ENCODE data around the gene SGMS2. TPM values are rescaled to one million over a fixed set of nuclear protein-coding genes. Genes with fewer than 3 reads are reported as not detected.
"Not testable (repeated sequence)": the region's sequence is repeated elsewhere in the genome, so short reads cannot be mapped to it uniquely, and the experiment has no call there.

SGMS2 gene
- total and polyA plus RNA-seq, 5 experiments from 2014 or later = 0.05 TPM; not detected in 4

DNA sequence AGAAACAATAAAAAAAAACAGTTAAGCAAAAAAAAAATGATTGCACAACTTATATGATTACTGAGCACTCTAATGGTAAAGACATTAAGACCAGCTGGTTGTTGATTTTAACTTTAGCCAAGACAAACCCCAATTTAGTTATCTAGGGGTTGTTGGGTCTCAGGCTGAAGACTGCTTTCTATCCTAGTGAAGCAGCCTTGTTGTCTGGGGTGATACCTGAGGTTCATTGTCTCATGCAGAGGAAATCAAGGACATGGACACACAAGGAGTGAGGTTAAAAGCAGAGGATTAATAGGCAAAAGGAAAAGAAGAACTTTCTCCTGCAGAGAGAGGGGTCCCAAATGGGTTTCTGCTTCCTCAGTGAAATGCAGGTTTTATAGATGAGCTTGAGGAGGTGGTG lies 66.6 kb downstream of the SGMS2 start:
- H3K36me3 Mint-ChIP-seq = peaks cover 0 to 7% (median 4%) of the 10 kb centered on the region in 3 donors
- no peak for ATAC-seq
- no peak overlapping the region for H3K27ac Mint-ChIP-seq
- H3K9me3 Mint-ChIP-seq = peaks cover 0 to 26% (median 9%) of the 10 kb centered on the region in 9 donors
- H3K4me1 Mint-ChIP-seq = peaks cover 0 to 1% (median 0%) of the 10 kb centered on the region in 4 donors
- POLR2A ChIA-PET = interaction anchor here (0.7 kb wide), 1 partner anchor 61 kb away, joined by 4 read pairs; no protein-coding TSS in a partner anchor
- no peak for DNase-seq
- H3K27me3 Mint-ChIP-seq = peaks cover 0 to 21% (median 5%) of the 10 kb centered on the region in 5 donors
- H3K4me3 Mint-ChIP-seq = no peak overlapping the region

DNA sequence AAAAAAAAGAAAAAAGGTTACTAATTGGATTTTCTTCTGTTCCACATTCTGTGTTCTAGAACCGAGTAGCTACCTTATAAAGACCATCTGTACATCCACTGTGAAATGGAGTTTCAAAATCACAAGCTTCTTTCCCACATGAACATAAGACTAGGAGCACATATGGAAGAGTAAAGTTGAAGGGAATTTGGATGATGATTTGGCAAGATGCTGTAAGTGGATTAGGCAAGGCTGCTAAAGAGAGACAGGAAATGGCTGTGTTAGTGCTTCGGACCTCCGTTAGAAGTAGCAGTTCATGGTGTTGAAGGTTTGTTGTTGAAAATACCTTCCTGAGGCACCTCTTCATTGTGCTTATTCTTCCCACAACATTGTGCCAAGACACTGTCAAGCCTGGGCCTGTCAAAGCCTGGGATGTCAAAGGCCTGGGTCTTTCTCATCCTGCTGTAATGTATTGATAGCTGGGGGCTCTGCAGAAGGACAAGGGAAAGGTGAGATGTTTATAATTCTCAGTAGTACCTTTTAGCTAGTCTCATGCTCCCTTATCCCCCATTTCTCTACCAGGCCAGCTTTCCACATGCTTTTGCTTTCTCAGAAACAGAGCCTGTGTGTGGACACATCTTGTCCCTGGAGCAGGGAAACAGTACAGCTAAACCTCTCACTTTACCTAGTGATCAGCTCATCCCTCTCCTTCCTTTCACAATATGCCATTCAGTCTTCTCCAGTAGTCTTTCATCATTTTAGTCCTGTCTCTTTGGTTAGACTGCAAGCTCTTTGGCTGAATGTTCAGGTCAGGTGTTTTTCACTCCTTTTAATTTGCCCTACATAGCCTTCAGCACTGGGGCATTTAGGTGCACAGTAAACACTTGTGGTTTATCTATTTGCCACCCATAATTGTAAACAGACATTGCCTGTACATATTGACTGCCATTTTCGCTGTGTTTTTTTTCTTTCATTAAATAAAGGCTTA lies 68.7 kb downstream of the SGMS2 start:
- Mint-ChIP-seq H3K27me3 (peaks cover 0 to 21% (median 7%) of the 10 kb centered on the region in 5 donors), H3K36me3 (no peaks in the 10 kb centered on the region), H3K4me1 (peaks cover 0 to 1% (median 0%) of the 10 kb centered on the region in 4 donors), H3K9me3 (peaks cover 0 to 9% (median 2%) of the 10 kb centered on the region in 9 donors), H3K27ac (no peak overlapping the region), H3K4me3 (no peak overlapping the region)
- ATAC-seq (no peak), DNase-seq (no peak)
- POLR2A ChIA-PET = no interaction called here

DNA sequence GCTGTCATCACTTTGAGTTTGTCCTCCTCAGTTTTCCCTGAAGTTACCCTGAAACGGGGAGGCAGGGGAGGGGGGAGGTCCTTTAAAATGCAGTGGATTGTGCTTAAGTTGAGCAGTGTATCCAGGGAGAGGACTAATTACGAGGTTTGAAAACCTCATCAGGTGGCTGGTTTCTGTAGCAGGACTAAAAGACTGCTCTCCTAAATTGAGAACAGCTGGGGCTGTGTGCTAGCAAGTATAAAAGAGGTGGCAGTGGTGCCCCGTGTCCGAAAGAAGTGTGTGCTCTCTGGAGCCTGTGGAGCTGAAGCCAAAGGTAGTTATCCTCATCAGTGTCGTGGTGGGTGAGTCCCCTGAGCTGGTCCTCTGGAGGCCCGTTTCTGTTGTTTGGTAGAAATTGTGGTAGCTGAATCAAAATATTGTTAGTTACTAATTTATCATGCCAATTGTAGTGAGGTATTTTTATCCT lies 69.4 kb downstream of the SGMS2 start:
- peaks cover 0 to 21% (median 7%) of the 10 kb centered on the region in 5 donors for H3K27me3 Mint-ChIP-seq
- POLR2A ChIA-PET = no interaction called here
- H3K27ac Mint-ChIP-seq = no peak overlapping the region
- H3K36me3 Mint-ChIP-seq = no peaks in the 10 kb centered on the region
- no peak for ATAC-seq
- H3K4me3 Mint-ChIP-seq = no peak overlapping the region
- peaks cover 0 to 1% (median 0%) of the 10 kb centered on the region in 4 donors for H3K4me1 Mint-ChIP-seq
- H3K9me3 Mint-ChIP-seq = peaks cover 0 to 9% (median 2%) of the 10 kb centered on the region in 9 donors
- no peak for DNase-seq

DNA sequence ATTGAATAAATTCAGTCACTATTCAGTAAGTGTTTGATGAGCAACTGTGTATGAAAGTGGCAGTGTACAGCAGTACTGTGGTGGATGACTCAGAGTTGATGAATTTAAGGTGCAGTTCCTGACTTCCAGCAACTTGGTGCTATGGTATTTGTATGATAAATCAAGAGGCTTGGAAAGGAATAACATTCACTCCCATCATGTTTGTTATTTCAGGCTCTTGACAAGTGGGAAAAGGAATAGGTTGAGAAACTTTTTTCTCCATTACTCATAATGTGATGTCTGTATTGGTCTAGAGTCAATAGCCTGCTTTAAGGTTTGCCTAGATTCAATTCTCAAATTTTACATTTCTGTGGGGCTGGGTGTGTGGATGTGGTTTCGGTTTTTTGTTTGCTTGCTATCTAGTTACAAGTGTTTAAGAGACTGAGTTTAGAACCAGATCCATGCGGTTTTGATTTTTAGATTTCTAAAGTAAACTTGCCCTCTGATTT lies 71.5 kb downstream of the SGMS2 start:
- H3K4me1 Mint-ChIP-seq = peaks cover 0 to 1% (median 0%) of the 10 kb centered on the region in 4 donors
- H3K4me3 Mint-ChIP-seq = no peak overlapping the region
- no peak for ATAC-seq
- peaks cover 0 to 2% (median 0%) of the 10 kb centered on the region in 9 donors for H3K9me3 Mint-ChIP-seq
- H3K36me3 Mint-ChIP-seq = no peaks in the 10 kb centered on the region
- POLR2A ChIA-PET = no interaction called here
- H3K27me3 Mint-ChIP-seq = peaks cover 7 to 34% (median 14%) of the 10 kb centered on the region in 5 donors
- H3K27ac Mint-ChIP-seq = no peak overlapping the region
- DNase-seq = no peak

DNA sequence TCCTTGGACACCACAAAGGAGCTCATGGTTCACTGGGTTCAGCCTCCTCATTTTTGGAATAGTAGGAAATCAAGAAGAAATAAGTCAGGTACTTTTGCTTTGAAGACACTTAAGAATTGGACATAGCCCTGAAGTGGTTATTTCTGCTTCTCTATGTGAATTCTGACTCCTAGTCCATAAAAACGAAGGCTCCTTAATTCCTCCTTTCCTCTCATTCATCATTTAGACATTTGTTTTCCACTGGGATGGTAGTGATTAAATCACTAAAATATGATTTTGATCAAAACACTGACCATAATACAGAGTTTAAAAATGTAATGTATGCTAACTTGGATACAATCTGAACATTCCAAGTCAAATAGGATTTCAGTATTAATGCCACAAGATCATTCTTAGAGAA lies 71.9 kb downstream of the SGMS2 start:
- ATAC-seq (no peak), DNase-seq (no peak)
- H3K4me1 Mint-ChIP-seq = no peaks in the 10 kb centered on the region
- no peak overlapping the region for H3K4me3 Mint-ChIP-seq
- H3K36me3 Mint-ChIP-seq = no peaks in the 10 kb centered on the region
- H3K27me3 Mint-ChIP-seq = peaks cover 7 to 32% (median 14%) of the 10 kb centered on the region in 5 donors
- POLR2A ChIA-PET = no interaction called here
- H3K9me3 Mint-ChIP-seq = no peaks in the 10 kb centered on the region
- H3K27ac Mint-ChIP-seq = no peak overlapping the region

DNA sequence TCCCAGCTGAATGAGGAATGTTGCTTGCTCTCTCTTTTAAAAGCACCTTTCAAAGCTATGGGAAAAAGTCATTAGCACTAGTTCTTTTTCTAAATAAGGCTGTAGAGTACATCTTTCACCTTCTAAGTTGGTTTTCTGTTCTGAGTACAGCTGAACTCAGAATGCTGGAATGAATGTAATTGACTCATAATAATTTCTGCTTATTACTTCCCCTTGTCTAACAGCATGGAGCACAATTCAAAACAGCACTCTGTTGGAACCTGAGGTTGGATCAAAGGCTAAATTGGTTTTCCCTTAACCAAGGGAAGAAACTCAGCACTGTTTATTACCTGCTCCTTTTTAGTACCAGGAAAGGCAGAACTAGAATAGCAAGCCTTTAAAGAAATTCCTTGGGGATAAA lies 73.1 kb downstream of the SGMS2 start:
- DNase-seq = no peak
- Mint-ChIP-seq H3K9me3 (no peaks in the 10 kb centered on the region), H3K36me3 (no peaks in the 10 kb centered on the region), H3K4me1 (no peaks in the 10 kb centered on the region), H3K4me3 (no peak overlapping the region), H3K27ac (no peak overlapping the region), H3K27me3 (peaks cover 10 to 43% (median 18%) of the 10 kb centered on the region in 5 donors)
- ATAC-seq = no peak
- POLR2A ChIA-PET = no interaction called here

DNA sequence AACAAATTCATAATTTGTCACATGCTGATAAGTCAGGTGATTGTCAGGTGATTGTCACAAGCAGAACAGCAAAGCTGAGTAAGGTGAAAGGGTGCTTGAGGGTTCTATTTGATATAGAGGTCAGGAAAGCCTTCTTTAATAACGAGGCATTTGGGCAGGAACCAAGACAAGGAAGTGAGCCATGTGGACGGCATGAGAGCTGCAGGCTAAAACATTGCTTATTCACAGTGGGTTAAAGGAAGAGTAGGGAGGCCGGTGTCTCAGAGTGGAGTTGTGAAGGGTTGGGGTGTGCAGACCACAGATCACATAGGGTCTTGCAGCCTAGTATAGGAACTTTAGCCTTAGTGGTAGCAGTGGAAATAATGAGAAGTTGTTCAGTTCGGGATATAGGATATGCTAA lies 75.3 kb downstream of the SGMS2 start:
- Mint-ChIP-seq H3K4me3 (no peak overlapping the region), H3K27me3 (peaks cover 14 to 48% (median 21%) of the 10 kb centered on the region in 5 donors), H3K4me1 (no peaks in the 10 kb centered on the region), H3K9me3 (peaks cover 0 to 6% (median 0%) of the 10 kb centered on the region in 9 donors), H3K36me3 (peaks cover 0 to 7% (median 6%) of the 10 kb centered on the region in 3 donors), H3K27ac (no peak overlapping the region)
- DNase-seq = no peak
- POLR2A ChIA-PET = no interaction called here
- ATAC-seq = no peak

DNA sequence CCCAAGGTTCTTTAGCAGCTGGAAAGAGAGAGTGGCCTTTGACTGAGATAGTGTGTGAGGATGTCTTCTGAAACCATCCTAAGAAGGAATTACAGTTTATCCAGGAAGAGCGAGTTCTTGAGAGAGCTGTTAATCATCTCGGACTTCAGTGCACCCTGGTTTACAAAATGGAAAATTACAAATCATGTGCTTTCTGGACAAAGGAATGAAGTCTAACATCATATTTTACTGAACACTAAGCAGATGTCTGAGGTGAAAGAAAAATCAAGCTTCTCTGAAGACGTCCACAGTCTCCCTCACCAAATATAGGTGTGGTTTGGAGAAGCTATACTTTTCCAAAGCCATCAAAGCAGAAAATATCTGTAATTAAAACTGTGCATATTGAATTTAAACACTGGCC lies 75.8 kb downstream of the SGMS2 start:
- DNase-seq (no peak), ATAC-seq (no peak)
- Mint-ChIP-seq H3K27me3 (peaks cover 14 to 44% (median 21%) of the 10 kb centered on the region in 5 donors), H3K36me3 (peaks cover 0 to 7% (median 6%) of the 10 kb centered on the region in 3 donors), H3K27ac (no peak overlapping the region), H3K4me3 (no peak overlapping the region), H3K9me3 (peaks cover 0 to 8% (median 0%) of the 10 kb centered on the region in 9 donors), H3K4me1 (no peaks in the 10 kb centered on the region)
- POLR2A ChIA-PET = no interaction called here

DNA sequence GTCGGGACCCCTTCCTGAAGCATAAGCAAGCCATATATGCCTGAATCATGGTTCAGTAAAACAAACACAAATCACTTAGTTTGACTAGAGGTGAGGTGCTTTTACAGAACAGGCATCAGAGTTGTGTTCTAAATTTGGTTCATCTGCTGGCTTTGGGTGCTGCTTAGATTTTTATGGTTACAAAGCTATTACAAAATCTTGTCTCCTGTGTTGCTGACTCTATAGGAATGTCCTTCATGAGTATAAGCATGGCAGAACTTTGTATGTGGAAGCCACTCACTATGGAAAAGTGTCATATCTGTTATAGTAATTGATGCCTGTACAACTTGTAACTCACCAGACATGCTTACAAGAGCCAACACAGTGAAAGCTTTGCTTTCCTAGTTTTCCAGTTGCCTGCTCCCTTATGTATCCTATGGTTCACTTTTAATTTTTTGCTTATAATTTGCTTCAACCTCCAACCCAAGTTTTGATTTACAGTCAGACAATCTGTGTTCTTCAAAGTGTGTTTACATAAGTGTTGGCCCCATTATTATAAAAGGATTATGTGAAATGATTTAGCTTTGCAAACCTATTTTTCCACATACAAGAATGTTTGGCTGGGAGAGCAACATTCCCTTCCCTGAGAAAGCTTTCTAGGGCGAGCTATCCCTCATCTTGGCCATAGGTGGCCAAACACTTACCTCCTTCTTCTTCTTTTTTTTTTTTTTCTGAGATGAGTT lies 76.6 kb downstream of the SGMS2 start:
- H3K27ac Mint-ChIP-seq = no peak overlapping the region
- POLR2A ChIA-PET = no interaction called here
- DNase-seq = no peak
- no peak overlapping the region for H3K4me3 Mint-ChIP-seq
- H3K36me3 Mint-ChIP-seq = peaks cover 0 to 7% (median 6%) of the 10 kb centered on the region in 3 donors
- H3K4me1 Mint-ChIP-seq = no peaks in the 10 kb centered on the region
- peaks cover 14 to 40% (median 19%) of the 10 kb centered on the region in 5 donors for H3K27me3 Mint-ChIP-seq
- no peak for ATAC-seq
- peaks cover 0 to 8% (median 0%) of the 10 kb centered on the region in 9 donors for H3K9me3 Mint-ChIP-seq

DNA sequence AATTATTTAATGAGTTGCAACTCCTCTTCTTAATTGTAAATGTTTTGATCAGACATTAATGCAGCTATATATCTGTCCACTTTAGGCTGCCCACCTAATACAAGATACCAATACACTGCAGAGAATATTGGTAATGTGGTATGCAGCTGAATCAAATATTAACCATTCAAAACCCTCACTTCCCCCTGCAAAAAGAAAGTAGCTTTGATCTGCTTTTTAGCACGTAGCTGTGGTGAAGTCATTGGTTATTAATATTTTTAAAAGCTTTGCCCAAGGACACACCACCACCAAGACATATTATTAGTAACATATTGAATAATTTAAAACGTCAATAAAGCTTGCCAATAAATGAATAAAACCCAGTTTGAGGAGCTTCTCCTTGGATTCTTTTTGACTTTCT lies 78.0 kb downstream of the SGMS2 start:
- no peak for ATAC-seq
- Mint-ChIP-seq H3K36me3 (peaks cover 0 to 7% (median 6%) of the 10 kb centered on the region in 3 donors), H3K27ac (peak overlapping the region in 1 of 10 donors; percentile 31), H3K4me3 (no peak overlapping the region), H3K27me3 (peaks cover 14 to 40% (median 19%) of the 10 kb centered on the region in 5 donors), H3K4me1 (no peaks in the 10 kb centered on the region), H3K9me3 (peaks cover 0 to 8% (median 0%) of the 10 kb centered on the region in 9 donors)
- POLR2A ChIA-PET = no interaction called here
- no peak for DNase-seq

DNA sequence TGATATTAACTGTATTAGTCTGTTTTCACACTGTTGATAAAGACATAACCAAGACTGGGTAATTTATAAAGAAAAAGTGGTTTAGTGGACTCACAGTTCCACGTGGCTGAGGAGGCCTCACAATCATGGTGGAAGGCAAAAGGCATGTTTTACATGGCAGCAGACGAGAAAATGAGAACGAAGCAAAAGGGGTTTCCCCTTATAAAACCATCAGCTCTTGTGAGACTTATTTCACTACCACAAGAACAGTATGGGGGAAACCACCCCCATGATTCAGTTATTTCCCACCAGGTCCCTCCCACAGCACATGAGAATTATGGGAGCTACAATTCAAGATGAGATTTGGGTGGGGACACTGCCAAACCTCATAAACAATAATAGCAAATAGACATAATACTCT lies 80.3 kb downstream of the SGMS2 start:
- ATAC-seq, H3K27ac Mint-ChIP-seq, H3K4me3 Mint-ChIP-seq, H3K9me3 Mint-ChIP-seq, POLR2A ChIA-PET, H3K36me3 Mint-ChIP-seq, DNase-seq, H3K4me1 Mint-ChIP-seq: not testable (repeated sequence)
- H3K27me3 Mint-ChIP-seq = peaks cover 13 to 36% (median 15%) of the 10 kb centered on the region in 5 donors

DNA sequence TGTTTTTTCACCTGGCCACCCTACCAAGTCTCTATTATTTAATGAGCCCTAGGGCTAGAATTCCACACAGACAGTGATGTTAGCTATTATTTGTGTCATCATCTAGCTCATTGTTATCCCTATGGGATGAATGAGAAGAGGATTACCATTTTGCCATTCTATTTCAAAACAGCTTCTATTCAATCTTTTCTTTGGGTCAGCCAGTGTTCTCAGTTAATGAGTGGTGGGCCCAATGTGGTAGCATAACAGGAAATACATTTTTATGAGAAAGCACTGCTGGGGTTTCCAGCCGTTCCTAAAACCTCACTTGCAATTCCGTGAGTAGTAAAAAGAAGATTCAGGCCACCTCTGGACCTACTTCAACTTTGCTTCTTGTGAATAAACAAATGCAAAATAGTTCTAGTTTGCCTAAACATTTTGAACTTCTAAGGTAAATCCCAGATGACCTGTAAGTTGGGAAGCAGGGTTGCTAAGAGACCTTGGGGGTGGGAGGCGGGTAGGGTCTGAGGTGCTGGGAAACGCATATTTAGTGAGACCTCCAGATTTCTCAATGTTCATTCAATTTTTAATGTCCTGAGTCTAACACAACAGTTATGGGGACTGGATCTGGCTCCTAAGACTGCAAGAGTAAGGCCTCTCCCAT lies 81.8 kb downstream of the SGMS2 start:
- DNase-seq (no peak), ATAC-seq (no peak)
- peaks cover 7 to 27% (median 9%) of the 10 kb centered on the region in 5 donors for H3K27me3 Mint-ChIP-seq
- H3K27ac Mint-ChIP-seq = no peak overlapping the region
- peaks cover 0 to 8% (median 0%) of the 10 kb centered on the region in 9 donors for H3K9me3 Mint-ChIP-seq
- H3K4me3 Mint-ChIP-seq = no peak overlapping the region
- H3K4me1 Mint-ChIP-seq = no peaks in the 10 kb centered on the region
- peaks cover 0 to 7% (median 6%) of the 10 kb centered on the region in 3 donors for H3K36me3 Mint-ChIP-seq
- POLR2A ChIA-PET = no interaction called here

Data from naive thymus-derived CD8-positive, alpha-beta T cell (primary cell).